ENCODE data around the gene HOXC10. TPM values are rescaled to one million over a fixed set of nuclear protein-coding genes. Genes with fewer than 3 reads are reported as not detected.

HOXC10 gene
- total and polyA plus RNA-seq, 7 donors = not detected

- 3 to 5% methylated on average over 20 of the region's 20 CpGs for WGBS, 2 donors
- no peaks in the 10 kb centered on the region for H3K36me3 ChIP-seq
- H3K9me3 ChIP-seq = no peaks in the 10 kb centered on the region
- no peak within 1 kb of the TSS for H3K4me3 ChIP-seq
- peaks cover 0 to 33% (median 14%) of the 10 kb centered on the region in 4 donors for H3K4me1 ChIP-seq
- intact Hi-C loops (cut with DNase I) = no loop called here
- TF ChIP-seq POLR2A (IDR thresholded peaks at IDR 0.05) (no peak), CTCF (IDR thresholded peaks at IDR 0.05) (no peak), POLR2AphosphoS5 (IDR thresholded peaks at IDR 0.05) (no peak), EP300 (IDR thresholded peaks at IDR 0.05) (no peak)
- no peak for DNase-seq
- H3K27me3 ChIP-seq = peaks cover 88 to 100% (median 100%) of the 10 kb centered on the region in 3 donors
- H3K27ac ChIP-seq = no peak within 1 kb of the TSS
Measured at GRCh38 chr12:53954694-53955035, 30.3 kb upstream of the HOXC10 start, which contains the start of gene HOXC12. Gene HOXC12, plus strand, starts transcription at chr12:53954903. Its CDS starts 27 bp downstream, at chr12:53954930.

GRCh38 chr12:53955036-53955775 is 29.7 kb upstream of the HOXC10 start:
- Histone ChIP-seq H3K36me3 (no peaks in the 10 kb centered on the region), H3K4me1 (peaks cover 0 to 33% (median 14%) of the 10 kb centered on the region in 4 donors), H3K4me3 (no peak overlapping the region), H3K27me3 (peaks cover 88 to 100% (median 100%) of the 10 kb centered on the region in 3 donors), H3K27ac (no peak overlapping the region), H3K9me3 (no peaks in the 10 kb centered on the region)
- TF ChIP-seq POLR2AphosphoS5 (IDR thresholded peaks at IDR 0.05) = no peak
- no peak for TF ChIP-seq EP300 (IDR thresholded peaks at IDR 0.05)
- no peak for TF ChIP-seq CTCF (IDR thresholded peaks at IDR 0.05)
- TF ChIP-seq POLR2A (IDR thresholded peaks at IDR 0.05) = no peak
- no peak for DNase-seq
- intact Hi-C loops (cut with DNase I) = no loop called here
- 7 to 19% methylated on average over 86 of the region's 86 CpGs for WGBS, 2 donors

- intact Hi-C loops (cut with DNase I) = no loop called here
- no peak overlapping the region for H3K27ac ChIP-seq
- peaks cover 88 to 100% (median 100%) of the 10 kb centered on the region in 3 donors for H3K27me3 ChIP-seq
- H3K4me1 ChIP-seq = peaks cover 0 to 36% (median 16%) of the 10 kb centered on the region in 4 donors
- H3K36me3 ChIP-seq = no peaks in the 10 kb centered on the region
- TF ChIP-seq POLR2A (IDR thresholded peaks at IDR 0.05) (no peak), POLR2AphosphoS5 (IDR thresholded peaks at IDR 0.05) (no peak), EP300 (IDR thresholded peaks at IDR 0.05) (no peak), CTCF (IDR thresholded peaks at IDR 0.05) (no peak)
- no peak for DNase-seq
- no peaks in the 10 kb centered on the region for H3K9me3 ChIP-seq
- H3K4me3 ChIP-seq = no peak overlapping the region
- 9 to 13% methylated on average over 10 of the region's 10 CpGs for WGBS, 2 donors
Measured at GRCh38 chr12:53955776-53956250, 29.1 kb upstream of the HOXC10 start.

GRCh38 chr12:53956251-53956887 is 28.6 kb upstream of the HOXC10 start:
- Histone ChIP-seq H3K4me3 (no peak overlapping the region), H3K27me3 (peaks cover 88 to 100% (median 100%) of the 10 kb centered on the region in 3 donors), H3K27ac (no peak overlapping the region), H3K36me3 (no peaks in the 10 kb centered on the region), H3K9me3 (no peaks in the 10 kb centered on the region), H3K4me1 (peaks cover 0 to 36% (median 14%) of the 10 kb centered on the region in 4 donors)
- no peak for DNase-seq
- WGBS, 2 donors = 8 to 13% methylated on average over 25 of the region's 25 CpGs
- intact Hi-C loops (cut with DNase I) = no loop called here
- TF ChIP-seq EP300 (IDR thresholded peaks at IDR 0.05) (no peak), POLR2AphosphoS5 (IDR thresholded peaks at IDR 0.05) (no peak), CTCF (IDR thresholded peaks at IDR 0.05) (no peak), POLR2A (IDR thresholded peaks at IDR 0.05) (no peak)
